Measurements from ENCODE around the gene OLFML3. TPM values are rescaled to one million over a fixed set of nuclear protein-coding genes. Genes with fewer than 3 reads are reported as not detected.

The OLFML3 gene
- total and polyA plus RNA-seq, 2 of the 8 experiments (the other 6 are each of a cell fraction or from before 2014, with no cell fraction given): 56.0 to 72.3 TPM

- H3K23me2 ChIP-seq (ENCODE audit: low read depth, low read length): no peaks in the 10 kb centered on the region; the same call in 1 of the 2 replicates
- peak overlapping the region; percentile 92 for H4K91ac ChIP-seq (replicated peaks; ENCODE audit: insufficient read length, low read length)
- no peaks in the 10 kb centered on the region for H4K20me1 ChIP-seq (replicated peaks in 1 of 2; ENCODE audit: control insufficient read depth in 1 of 2, insufficient read depth in 2 of 2, low read length in 2 of 2)
- H2AFZ ChIP-seq (ENCODE audit: low read length): no peak overlapping the region
- peak overlapping the region; percentile 99 for H2BK20ac ChIP-seq (ENCODE audit: low read length)
- whole genome bisulfite sequencing, 2 experiments (ENCODE audit: extremely low coverage in 1 of 2, insufficient coverage in 1 of 2, insufficient read length in 1 of 2, insufficient replicate concordance in 2 of 2, low coverage in 1 of 2, low lambda C conversion rate in 2 of 2, missing lambda C conversion rate in 1 of 2): 61% methylated on average over 6 of the region's 6 CpGs; no CpG with 5 or more reads in 1 of the 2 experiments
- H2BK12ac ChIP-seq (ENCODE audit: low read depth, low read length): peak overlapping the region; percentile 95
- H4K8ac ChIP-seq (ENCODE audit: extremely low read depth, insufficient read depth, low read length): peak overlapping the region; percentile 71; the same call in 1 of the 2 replicates
- H3K4me1 ChIP-seq (replicated peaks in 1 of 4; ENCODE audit: control insufficient read depth in 3 of 4, insufficient read depth in 4 of 4, low read length in 3 of 4): peaks cover 2 to 14% (median 5%) of the 10 kb centered on the region in 4 experiments; a peak in 4 of 7 replicates
- H2BK120ac ChIP-seq (replicated peaks; ENCODE audit: low read depth, low read length): peak overlapping the region; percentile 96
- H2BK5ac ChIP-seq (ENCODE audit: low read depth, low read length): peak overlapping the region; percentile 88; the same call in 1 of the 2 replicates
- peak overlapping the region; percentile 36 for H3K4ac ChIP-seq (replicated peaks; ENCODE audit: insufficient read length, low read depth, low read length)
- H2AK5ac ChIP-seq (ENCODE audit: low read depth, low read length): peak overlapping the region; percentile 68; the same call in 1 of the 2 replicates
- ChIA-PET CTCF (ENCODE audit: partially characterized antibody) (interaction anchor here (0.6 to 1.7 kb wide), 8 partner anchors 10 to 259 kb away, joined by 3 to 5 read pairs (median 4); partner anchors contain the start of gene OLFML3), POLR2A (ENCODE audit: partially characterized antibody) (interaction anchor here (1.2 to 2.5 kb wide), 5 partner anchors 9 to 122 kb away, joined by 3 to 15 read pairs (median 7); no protein-coding TSS in a partner anchor)
- no peaks in the 10 kb centered on the region; a peak in 1 of 7 replicates for H3K27me3 ChIP-seq (replicated peaks in 1 of 4; ENCODE audit: control insufficient read depth in 3 of 4, extremely low read depth in 1 of 4, insufficient read depth in 3 of 4, low read length in 3 of 4)
- no peak overlapping the region; the same call in 1 of the 2 replicates for H2BK15ac ChIP-seq (ENCODE audit: low read length)
- H3K18ac ChIP-seq (ENCODE audit: extremely low read depth, low read length): peak overlapping the region; percentile 92; the same call in 1 of the 2 replicates
- H3K79me2 ChIP-seq (ENCODE audit: control insufficient read depth in 1 of 2, insufficient read depth in 2 of 2, low read length in 2 of 2): no peaks in the 10 kb centered on the region; a peak in 1 of 4 replicates
- H3K27ac ChIP-seq (ENCODE audit: low read depth, low read length): peak overlapping the region; percentile 65; the same call in 1 of the 2 replicates
- H3K23ac ChIP-seq (ENCODE audit: insufficient read length): no peak overlapping the region
- FAIRE-seq: peak; percentile 48
- no peak for DNase-seq (ENCODE audit: low read depth in 1 of 2, low spot score in 2 of 2)
- H3K56ac ChIP-seq (replicated peaks; ENCODE audit: insufficient read length, low read depth, low read length): peak overlapping the region; percentile 65
- peak overlapping the region; percentile 29 to 32; a peak in 2 of 4 replicates for H3K4me2 ChIP-seq (ENCODE audit: insufficient read depth in 1 of 2, low read depth in 2 of 2, low read length in 2 of 2)
- no peak overlapping the region for H3K9ac ChIP-seq (replicated peaks in 1 of 4; ENCODE audit: extremely low read depth in 1 of 4, low read depth in 3 of 4, low read length in 3 of 4)
- H3K14ac ChIP-seq (ENCODE audit: insufficient read length): no peak overlapping the region
- peaks cover 1 to 7% of the 10 kb centered on the region in 2 experiments; a peak in 2 of 4 replicates for H3K9me3 ChIP-seq (ENCODE audit: insufficient read depth in 2 of 2, low read depth in 1 of 2, low read length in 1 of 2)
- no peak for TF ChIP-seq SIN3A (conservative IDR thresholded peaks at IDR 0.05 in 1 of 2, IDR thresholded peaks at IDR 0.05 in 1 of 2; ENCODE audit: low read depth in 1 of 2, low read length in 2 of 2)
- TF ChIP-seq GTF2F1 (IDR thresholded peaks at IDR 0.05; ENCODE audit: borderline replicate concordance, low read depth, low read length): no peak
- TF ChIP-seq SUZ12 (IDR thresholded peaks at IDR 0.05; ENCODE audit: low read length): no peak
- no peak for TF ChIP-seq POLR2A (IDR thresholded peaks at IDR 0.05; ENCODE audit: control extremely low read depth in 1 of 2, low read depth in 2 of 2, low read length in 2 of 2)
- no peak for TF ChIP-seq MAFK (IDR thresholded peaks at IDR 0.05; ENCODE audit: low read depth, low read length)
- no peak for TF ChIP-seq SRF (IDR thresholded peaks at IDR 0.05; ENCODE audit: low read depth, low read length)
- no peaks in the 10 kb centered on the region for H3K79me1 ChIP-seq (ENCODE audit: low read depth, low read length)
- peak overlapping the region in 1 of 4 experiments; percentile 5; a peak in 1 of 8 replicates for H3K4me3 ChIP-seq (ENCODE audit: extremely low read depth in 1 of 4, insufficient read depth in 2 of 4, low read depth in 3 of 4, low read length in 4 of 4)
- H4K5ac ChIP-seq (ENCODE audit: insufficient read length, low read depth, low read length): peak overlapping the region; percentile 50
- H3K36me3 ChIP-seq (ENCODE audit: control insufficient read depth in 2 of 4, insufficient read depth in 4 of 4, low read length in 3 of 4): peaks cover 0 to 11% (median 5%) of the 10 kb centered on the region in 4 experiments; a peak in 2 of 8 replicates
These were observed 44.8 kb downstream of the OLFML3 start for GRCh38 chr1:114024049-114024448.

All from H1 (cell line).